Loucy (cell line): ENCODE measurements around the gene GEMIN5.
A peak's percentile ranks its signal among the peaks of the same experiment; 100 is the strongest.

ENCODE experiments used
- H2AFZ ChIP-seq: fragments of 200-600 bp; sonication (generic); 2 replicates; pipeline ENCODE4 v1.6.0; 2016; ENCODE audit warnings: antibody characterized with exemption, mild to moderate bottlenecking, low read length, moderate library complexity
- H3F3A ChIP-seq: fragments of 200-600 bp; 2 replicates; pipeline ENCODE4 v1.6.0; 2016; ENCODE audit warnings: antibody characterized with exemption, low read depth, mild to moderate bottlenecking
- H3K27me3 ChIP-seq: fragments of 200-600 bp; sonication (generic); 2 replicates; pipeline ENCODE4 v1.6.1; 2014; ENCODE audit warnings: low read length, mild to moderate bottlenecking; ENCODE audit not compliant: insufficient read depth, poor library complexity, severe bottlenecking
- H3K36me3 ChIP-seq: fragments of 200-600 bp; sonication (generic); 2 replicates; pipeline ENCODE4 v1.6.1; 2016; ENCODE audit warnings: low read length; ENCODE audit not compliant: insufficient read depth
- H3K4me1 ChIP-seq: fragments of 200-600 bp; sonication (generic); 2 replicates; pipeline ENCODE4 v1.5.1; 2014; ENCODE audit warnings: low read length, mild to moderate bottlenecking; ENCODE audit not compliant: insufficient read depth, poor library complexity, severe bottlenecking
- H3K4me2 ChIP-seq: fragments of 200-600 bp; sonication (generic); 2 replicates; pipeline ENCODE4 v1.6.0; 2014; ENCODE audit warnings: antibody characterized with exemption, low read length, low read depth, mild to moderate bottlenecking; ENCODE audit not compliant: poor library complexity, severe bottlenecking
- H3K4me3 ChIP-seq: fragments of 200-600 bp; sonication (generic); 2 replicates; pipeline ENCODE4 v1.5.1; 2014; ENCODE audit warnings: low read length, mild to moderate bottlenecking, mixed read lengths; ENCODE audit not compliant: poor library complexity, severe bottlenecking
- H3K79me2 ChIP-seq: fragments of 200-600 bp; sonication (generic); 2 replicates; pipeline ENCODE4 v1.6.1; 2014; ENCODE audit warnings: low read length; ENCODE audit not compliant: insufficient read depth
- H3K9ac ChIP-seq: fragments of 200-600 bp; sonication (generic); 2 replicates; pipeline ENCODE4 v1.6.0; 2014; ENCODE audit warnings: mild to moderate bottlenecking, low read depth, low read length, moderate library complexity; ENCODE audit not compliant: poor library complexity, severe bottlenecking
- H3K9me2 ChIP-seq: fragments of 200-600 bp; sonication (generic); replicated peaks from 2 replicates; pipeline ENCODE4 v1.6.1; 2016; ENCODE audit warnings: low read depth, low read length, mixed read lengths
- H3K9me3 ChIP-seq: fragments of 200-600 bp; sonication (generic); 2 replicates; pipeline ENCODE4 v1.6.1; 2014; ENCODE audit warnings: mild to moderate bottlenecking, antibody characterized with exemption, low read length, low read depth; ENCODE audit not compliant: insufficient read depth
- H4K20me1 ChIP-seq: fragments of 200-600 bp; sonication (generic); 2 replicates; pipeline ENCODE4 v1.6.0; 2014; ENCODE audit warnings: antibody characterized with exemption, low read length, mild to moderate bottlenecking; ENCODE audit not compliant: insufficient read depth, poor library complexity, severe bottlenecking
- CTCF ChIP-seq: fragments of 200-600 bp; sonication (generic); conservative IDR thresholded peaks from 2 replicates; pipeline ENCODE4 v1.5.1; 2014; ENCODE audit warnings: mild to moderate bottlenecking, antibody characterized with exemption, low read length
- EZH2phosphoT487 ChIP-seq: fragments of 200-600 bp; IDR thresholded peaks from 2 replicates; pipeline ENCODE4 v1.6.1; 2018; ENCODE audit warnings: antibody characterized with exemption, mild to moderate bottlenecking, moderate library complexity, borderline replicate concordance

The GEMIN5 gene

GRCh38 chr5:154863291-154864080 lies 74.5 kb downstream of the GEMIN5 start:
- Histone ChIP-seq H3F3A (no peaks in the 10 kb centered on the region), H4K20me1 (peaks cover 52% of the 10 kb centered on the region), H3K9me3 (no peaks in the 10 kb centered on the region), H3K9ac (peak overlapping the region; percentile 32), H2AFZ (no peak overlapping the region), H3K27me3 (no peaks in the 10 kb centered on the region), H3K79me2 (peaks cover 71% of the 10 kb centered on the region), H3K4me2 (peak overlapping the region; percentile 88), H3K36me3 (peaks cover 22% of the 10 kb centered on the region; the same call in 1 of the 2 replicates), H3K4me1 (no peaks in the 10 kb centered on the region), H3K9me2 (no peaks in the 10 kb centered on the region), H3K4me3 (peak overlapping the region; percentile 32)
- TF ChIP-seq EZH2phosphoT487: no peak
- TF ChIP-seq CTCF: no peak

GRCh38 chr5:154862766-154863165 lies 75.2 kb downstream of the GEMIN5 start:
- TF ChIP-seq CTCF (no peak), EZH2phosphoT487 (no peak)
- Histone ChIP-seq H3K27me3 (no peaks in the 10 kb centered on the region), H3K9me3 (no peaks in the 10 kb centered on the region), H3F3A (no peaks in the 10 kb centered on the region), H3K4me3 (peak overlapping the region; percentile 46), H3K4me2 (peak overlapping the region; percentile 88), H3K4me1 (no peaks in the 10 kb centered on the region), H3K9me2 (no peaks in the 10 kb centered on the region), H3K9ac (peak overlapping the region; percentile 32), H2AFZ (no peak overlapping the region), H3K79me2 (peaks cover 71% of the 10 kb centered on the region), H4K20me1 (peaks cover 52% of the 10 kb centered on the region), H3K36me3 (peaks cover 22% of the 10 kb centered on the region; the same call in 1 of the 2 replicates)

GRCh38 chr5:154861946-154862345 lies 76.1 kb downstream of the GEMIN5 start:
- peak overlapping the region; percentile 88 for H3K4me2 ChIP-seq
- H4K20me1 ChIP-seq: peaks cover 49% of the 10 kb centered on the region
- no peak for TF ChIP-seq EZH2phosphoT487
- H3K27me3 ChIP-seq: no peaks in the 10 kb centered on the region
- H3K4me3 ChIP-seq: peak overlapping the region; percentile 46
- peak overlapping the region; percentile 32 for H3K9ac ChIP-seq
- H3K36me3 ChIP-seq: peaks cover 19% of the 10 kb centered on the region; the same call in 1 of the 2 replicates
- no peaks in the 10 kb centered on the region for H3K9me2 ChIP-seq
- peaks cover 3% of the 10 kb centered on the region for H3K4me1 ChIP-seq
- H3K9me3 ChIP-seq: no peaks in the 10 kb centered on the region
- H3F3A ChIP-seq: no peaks in the 10 kb centered on the region
- H2AFZ ChIP-seq: no peak overlapping the region
- peaks cover 71% of the 10 kb centered on the region for H3K79me2 ChIP-seq

- no peaks in the 10 kb centered on the region for H3F3A ChIP-seq
- H3K27me3 ChIP-seq: no peaks in the 10 kb centered on the region
- peaks cover 5% of the 10 kb centered on the region for H3K4me1 ChIP-seq
- H3K36me3 ChIP-seq: peaks cover 12% of the 10 kb centered on the region; the same call in 1 of the 2 replicates
- H3K9me2 ChIP-seq: no peaks in the 10 kb centered on the region
- H4K20me1 ChIP-seq: peaks cover 49% of the 10 kb centered on the region
- no peaks in the 10 kb centered on the region for H3K9me3 ChIP-seq
- peak overlapping the region; percentile 95 for H3K4me3 ChIP-seq
- no peak overlapping the region for H2AFZ ChIP-seq
- peak overlapping the region; percentile 88 for H3K4me2 ChIP-seq
- peaks cover 65% of the 10 kb centered on the region for H3K79me2 ChIP-seq
- TF ChIP-seq CTCF: no peak
- TF ChIP-seq EZH2phosphoT487: no peak
- peak overlapping the region; percentile 91 for H3K9ac ChIP-seq
Observed at GRCh38 chr5:154860765-154861164, 77.2 kb downstream of the GEMIN5 start.
